Hippocampal formation (tissue), 2 donors: ENCODE measurements around the gene OR7A10.
A peak's percentile ranks its signal among the peaks of the same experiment; 100 is the strongest.

Experiments
- DNase-seq, 2 donors: peaks; one replicate each; lab custom pipeline; 2025; lab: John Stamatoyannopoulos, UW

The OR7A10 gene

DNA sequence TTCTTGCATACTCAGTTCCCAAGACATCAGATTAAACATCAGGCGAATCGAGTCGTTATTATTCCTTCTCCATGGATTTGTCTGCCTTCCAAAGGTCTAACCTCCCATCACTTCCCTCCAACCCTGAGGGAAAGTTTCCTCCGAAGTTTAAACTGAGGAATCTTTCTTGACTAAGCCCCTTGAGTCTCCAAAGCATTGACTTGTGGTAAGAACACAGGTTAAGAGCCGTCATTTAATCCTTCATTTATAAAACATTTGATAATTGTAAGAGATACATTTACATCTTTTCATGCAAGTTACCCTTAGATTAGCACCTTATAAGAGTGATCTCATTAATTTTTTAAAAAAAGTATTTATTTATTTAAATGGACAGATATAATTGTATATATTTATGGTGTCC, at the start of gene OR7A10:
OR7A10 (minus strand) TSS at position 101 of the 400 bp plus-strand sequence. CDS start 7,045 bp downstream, outside the sequence.
- DNase-seq = no peak

DNA sequence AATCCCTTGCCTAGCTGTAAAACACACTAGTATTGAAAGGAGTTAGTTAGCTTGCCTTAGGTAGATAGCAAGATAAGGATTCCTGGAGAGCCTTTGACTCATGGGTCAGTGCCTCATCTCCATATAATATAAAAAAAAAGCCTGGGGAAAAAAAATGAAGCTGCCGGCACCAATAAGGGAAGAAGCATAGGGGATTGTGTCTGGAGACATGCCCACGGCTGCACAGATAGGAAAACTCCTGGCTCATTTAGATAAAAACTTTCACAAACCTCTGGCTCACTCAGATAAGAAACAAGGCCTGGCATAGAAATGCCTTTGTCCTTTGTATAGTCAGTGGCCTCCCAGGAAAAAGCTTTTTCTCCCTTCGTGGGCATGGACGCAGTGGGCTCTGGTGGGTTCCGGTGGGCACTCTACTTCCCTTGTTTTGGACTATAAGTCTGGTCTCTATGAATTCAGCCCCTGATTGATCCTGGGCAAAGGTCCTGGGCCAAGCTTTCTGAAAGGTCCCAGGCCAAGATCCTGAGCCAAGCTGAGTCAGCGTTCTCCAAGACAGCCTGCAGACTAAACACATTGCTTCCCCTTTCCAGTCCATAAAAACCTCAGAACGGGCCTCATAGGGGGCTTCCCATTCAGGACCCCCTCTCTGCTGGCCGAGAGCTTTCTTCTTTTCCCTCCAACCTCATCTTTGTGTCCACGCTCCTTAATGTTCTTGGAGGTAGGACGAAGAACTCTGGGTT, 42.1 kb upstream of the OR7A10 start:
- DNase-seq = no peak

DNA sequence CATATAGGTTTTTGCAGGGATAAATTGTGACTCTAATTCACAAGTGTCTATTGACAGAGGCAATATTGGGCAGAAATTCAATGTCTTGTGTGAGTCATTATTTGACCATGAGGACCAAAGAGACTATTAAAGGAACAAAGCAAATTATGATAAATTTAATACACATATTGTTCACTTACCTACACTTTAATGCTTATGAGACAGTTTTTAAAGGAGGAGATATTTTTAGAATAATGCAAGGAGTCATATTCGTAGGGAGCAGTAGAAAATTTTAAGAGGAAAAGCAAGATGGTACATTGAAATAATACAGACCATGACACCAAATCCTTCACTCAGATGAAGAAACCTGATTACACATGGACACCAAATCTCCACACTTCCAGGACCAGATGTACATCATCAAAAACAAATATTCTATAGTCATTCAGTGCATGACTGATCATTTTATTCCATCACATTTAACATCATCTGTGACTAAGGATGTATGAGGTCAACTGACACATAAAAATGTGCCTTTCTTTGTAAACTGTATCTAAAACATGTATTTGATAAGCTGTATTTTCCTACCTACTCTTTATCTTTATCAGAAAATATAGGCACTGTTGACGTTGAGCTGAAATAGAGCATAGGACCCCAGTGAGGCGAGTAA, 41.4 kb upstream of the OR7A10 start:
- no peak for DNase-seq

DNA sequence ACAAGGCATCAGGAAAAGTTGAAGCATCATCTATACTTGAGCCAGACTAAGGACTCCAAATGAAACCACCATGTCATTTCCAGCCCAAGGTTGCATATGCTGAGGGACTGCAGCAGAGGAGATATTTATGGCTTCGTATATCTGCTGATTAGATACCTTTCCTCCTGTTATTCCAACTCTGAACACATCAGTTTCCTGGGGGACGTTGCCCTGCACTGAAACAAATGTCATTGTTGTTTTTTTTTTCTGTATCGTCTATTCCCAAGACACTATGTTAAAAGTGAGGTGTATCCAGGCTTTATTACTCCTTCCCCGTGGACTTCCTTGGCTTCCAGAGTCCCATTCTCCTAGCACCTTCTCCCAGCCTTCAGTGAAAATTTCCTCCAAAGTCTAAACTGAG, 37.3 kb upstream of the OR7A10 start, which contains the start of gene OR7A17:
OR7A17 (minus strand) TSS at position 101 of the 400 bp plus-strand sequence. CDS start 4,777 bp downstream, outside the sequence.
- no peak for DNase-seq

DNA sequence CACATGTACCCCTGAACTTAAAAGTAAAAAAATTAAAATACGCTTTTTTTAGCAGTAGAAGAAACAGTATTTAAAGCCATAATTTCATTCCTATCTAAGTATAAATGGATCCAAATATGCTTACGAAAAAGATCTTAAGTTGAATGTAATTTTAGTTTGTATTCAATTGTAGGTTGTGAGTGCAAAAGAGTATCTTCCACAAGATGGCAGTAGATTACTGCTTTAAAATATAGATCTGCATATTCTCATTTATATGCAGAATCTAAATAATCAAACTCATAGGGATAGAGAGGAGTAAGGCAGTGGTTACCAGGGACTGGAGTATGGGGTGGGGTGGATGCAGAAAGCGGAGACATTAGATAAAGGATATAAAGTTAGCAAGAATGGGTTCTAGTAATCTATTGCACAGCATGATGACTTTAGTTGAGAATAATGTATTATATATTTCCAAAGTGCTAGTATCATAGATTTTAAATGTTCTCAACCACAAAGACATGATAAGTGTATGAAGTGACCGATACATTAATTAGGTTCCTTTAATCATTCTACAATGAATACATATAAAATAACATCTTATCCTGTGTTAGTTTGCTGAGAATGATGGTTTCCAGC, 23.0 kb upstream of the OR7A10 start:
- DNase-seq = peak in 1 of 2 donors; percentile 34

DNA sequence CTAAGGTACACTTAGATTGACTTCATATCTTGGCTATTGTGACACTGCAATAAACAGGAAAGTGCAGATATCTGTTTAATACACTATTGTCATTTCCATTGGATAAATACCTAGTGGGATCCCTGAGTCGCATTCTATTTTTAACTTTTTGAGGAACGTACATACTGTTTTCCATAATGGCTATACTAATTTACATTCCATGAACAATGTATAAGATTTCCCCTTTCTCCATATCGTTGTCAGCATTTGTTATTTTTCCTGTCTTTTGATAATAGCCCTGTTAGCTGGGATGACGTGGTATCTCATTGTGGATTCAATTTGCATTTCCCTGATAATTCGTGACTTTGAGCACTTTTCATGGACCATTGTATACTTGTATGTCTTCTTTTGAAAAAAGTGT, 19.8 kb upstream of the OR7A10 start:
- no peak for DNase-seq

DNA sequence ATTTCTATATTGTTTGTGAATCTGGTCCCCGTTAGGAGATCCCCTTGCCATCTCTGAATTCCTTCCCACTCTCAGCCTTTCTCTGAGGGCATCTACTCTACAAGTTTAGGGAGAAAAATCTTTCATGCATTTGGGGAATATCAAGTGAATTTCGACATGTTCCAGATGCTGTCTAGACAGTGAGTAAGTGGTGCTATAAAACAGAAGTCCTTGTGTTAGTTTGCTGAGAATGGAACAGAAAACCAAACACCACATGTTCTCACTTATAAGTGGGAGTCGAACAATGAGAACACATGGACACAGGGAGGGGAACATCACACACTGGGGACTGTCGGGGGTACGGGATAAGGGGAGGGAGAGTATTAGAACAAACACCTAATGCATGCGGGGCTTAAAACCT, 5.1 kb downstream of the OR7A10 start:
- no peak for DNase-seq

DNA sequence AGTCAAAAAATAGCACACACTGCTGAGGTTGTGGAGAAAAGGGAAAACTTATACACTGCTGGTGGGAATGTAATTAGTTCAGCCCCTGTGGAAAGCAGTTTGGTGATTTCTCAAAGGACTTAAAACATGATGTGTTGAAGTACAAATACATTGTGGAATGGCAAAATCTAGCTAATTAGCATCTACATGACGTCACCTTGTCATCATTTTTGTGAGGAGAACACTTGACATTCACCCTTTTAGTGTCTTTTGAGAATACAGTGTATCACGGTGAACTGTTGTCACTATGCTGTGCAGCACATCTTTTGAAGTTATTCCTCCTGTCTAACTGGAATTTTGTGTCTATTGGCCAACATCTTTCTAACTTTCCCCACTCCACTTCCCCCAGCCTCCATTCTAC, 5.6 kb downstream of the OR7A10 start:
- no peak for DNase-seq

DNA sequence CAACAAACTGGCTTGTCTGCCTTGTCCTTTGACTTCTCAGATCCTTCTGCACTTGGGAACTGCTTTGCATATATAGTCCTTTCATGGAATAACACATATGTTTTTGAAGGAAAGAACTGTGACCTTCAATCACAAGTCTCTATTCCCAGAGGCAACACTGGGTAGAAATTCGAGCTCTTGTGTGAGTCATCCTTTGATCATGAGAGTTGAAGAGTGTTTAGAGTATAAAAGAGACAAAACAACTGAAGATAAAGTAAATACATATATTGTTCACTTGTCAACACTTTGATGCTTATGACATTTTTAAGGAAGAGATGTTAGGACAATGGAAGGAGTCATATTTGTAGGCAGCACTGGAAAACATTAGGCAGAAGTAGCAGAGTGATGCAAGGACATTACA, 8.5 kb downstream of the OR7A10 start:
- no peak for DNase-seq

DNA sequence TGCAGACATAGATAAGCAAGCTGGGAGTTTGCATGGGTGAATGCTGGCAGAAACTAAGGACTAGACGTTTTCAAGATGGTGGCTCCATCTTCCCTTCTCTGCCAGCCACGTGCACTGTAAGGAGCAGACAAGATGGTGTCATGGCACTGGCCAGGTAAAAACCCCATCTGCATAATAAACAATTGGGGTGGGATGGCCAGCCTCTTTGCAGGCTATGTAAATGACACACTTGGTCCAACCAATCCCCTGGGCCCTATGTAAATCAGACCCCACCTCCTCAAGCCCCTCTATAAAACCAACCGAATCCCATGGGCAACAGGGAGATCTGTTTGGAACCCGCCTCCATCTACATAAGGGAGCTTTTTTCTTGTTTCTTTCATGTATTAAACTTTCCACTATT, 11.3 kb downstream of the OR7A10 start:
- no peak for DNase-seq

DNA sequence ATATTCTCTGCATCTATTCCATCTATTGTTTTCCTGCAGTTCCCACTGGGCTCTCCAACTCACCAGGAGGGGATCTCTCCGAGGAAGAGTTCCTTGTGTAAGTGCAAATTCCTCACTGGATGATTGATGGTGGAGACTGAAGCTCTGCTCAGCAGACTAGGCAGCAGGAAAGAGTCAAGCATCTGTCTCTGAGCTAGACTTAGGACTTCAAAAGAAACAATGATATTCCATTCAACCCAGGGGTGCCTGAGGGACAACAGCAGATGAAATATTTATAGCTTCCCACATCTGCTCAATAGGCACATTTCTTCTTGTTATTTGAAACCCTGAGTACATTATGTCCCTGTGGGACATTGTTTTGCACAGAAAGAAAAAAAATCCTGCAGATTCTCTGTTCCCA, 13.7 kb downstream of the OR7A10 start, which contains the start of the genes OR7A5 and OR7C1:
OR7A5 (minus strand) TSS at position 175 of the 400 bp plus-strand sequence. CDS start 6,944 bp downstream, outside the sequence.
OR7C1 (minus strand) TSS at position 175 of the 400 bp plus-strand sequence. CDS start 35,049 bp downstream, outside the sequence.
- peak; percentile 2 to 62 for DNase-seq

DNA sequence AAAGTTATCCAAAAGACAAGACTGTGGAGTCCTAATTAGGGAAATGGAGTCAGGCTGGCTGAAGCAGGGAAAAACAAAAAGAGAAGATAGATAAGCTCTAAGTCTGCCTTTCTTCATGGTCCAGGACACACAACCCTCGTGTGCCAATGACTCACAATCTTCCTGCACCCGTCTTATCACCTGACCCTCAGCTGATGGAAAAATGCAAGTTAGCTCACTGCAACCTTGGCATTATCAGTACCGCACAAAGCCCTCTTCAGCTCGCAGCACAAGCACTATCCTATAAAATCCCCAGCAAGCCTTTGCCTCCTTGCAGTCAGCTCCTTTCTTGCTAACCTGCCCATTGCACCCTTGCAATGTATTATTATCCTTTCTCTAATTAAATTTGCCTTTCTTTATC, 18.0 kb downstream of the OR7A10 start:
- no peak for DNase-seq

DNA sequence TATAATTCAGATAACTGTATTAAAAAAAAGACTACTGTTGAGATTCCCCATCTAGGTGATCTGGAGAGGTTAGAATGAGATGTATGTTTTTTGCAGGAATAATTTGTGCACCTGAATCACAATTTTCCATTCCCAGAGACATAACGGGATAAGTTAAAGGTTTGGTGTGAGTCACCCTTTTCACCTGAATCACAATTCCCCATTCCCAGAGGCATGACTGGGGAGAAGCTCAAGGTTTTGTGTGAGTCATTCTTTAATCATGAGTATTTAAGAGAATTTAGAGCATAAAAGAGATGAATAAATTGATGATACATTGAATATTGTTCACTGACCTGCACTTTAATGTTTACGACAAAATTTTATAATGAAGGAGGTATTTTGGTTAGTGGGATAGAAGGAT, 22.7 kb downstream of the OR7A10 start:
- no peak for DNase-seq

DNA sequence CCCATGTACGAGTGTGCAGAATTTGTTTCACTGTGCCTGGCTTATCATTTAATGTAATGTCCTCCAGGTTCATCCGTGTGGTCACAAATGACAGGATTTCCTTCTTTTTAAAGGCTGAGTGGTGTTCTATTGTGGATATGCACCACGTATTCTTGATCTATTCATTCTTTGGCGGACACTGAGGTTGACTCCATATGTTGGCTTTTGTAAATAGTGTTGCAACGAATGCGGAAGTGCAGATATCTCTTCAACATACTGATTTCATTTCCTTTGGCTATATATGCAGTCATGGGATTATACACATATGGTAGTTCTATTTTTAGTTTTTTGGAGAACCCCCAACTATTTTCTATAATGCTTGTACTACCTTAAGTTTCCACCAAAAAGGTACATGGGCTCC, 26.8 kb downstream of the OR7A10 start:
- no peak for DNase-seq

DNA sequence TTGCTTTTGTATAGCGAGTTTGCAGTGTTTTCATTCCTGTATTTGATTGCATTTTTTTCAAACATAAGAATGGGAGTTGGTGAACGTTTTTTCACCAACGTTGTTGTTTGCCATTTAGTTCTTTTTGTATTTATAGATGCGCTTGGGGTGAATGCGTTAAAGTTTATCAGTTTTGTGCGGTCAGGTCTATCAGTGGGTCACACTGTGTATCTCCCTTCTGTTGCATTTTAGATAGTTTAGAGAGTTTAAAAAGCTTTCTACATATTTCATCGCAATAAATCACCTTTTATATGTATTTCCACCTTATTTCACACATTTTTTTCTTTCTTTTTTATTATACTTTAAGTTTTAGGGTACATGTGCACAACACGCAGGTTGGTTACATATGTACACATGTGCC, 30.1 kb downstream of the OR7A10 start:
- DNase-seq = no peak

DNA sequence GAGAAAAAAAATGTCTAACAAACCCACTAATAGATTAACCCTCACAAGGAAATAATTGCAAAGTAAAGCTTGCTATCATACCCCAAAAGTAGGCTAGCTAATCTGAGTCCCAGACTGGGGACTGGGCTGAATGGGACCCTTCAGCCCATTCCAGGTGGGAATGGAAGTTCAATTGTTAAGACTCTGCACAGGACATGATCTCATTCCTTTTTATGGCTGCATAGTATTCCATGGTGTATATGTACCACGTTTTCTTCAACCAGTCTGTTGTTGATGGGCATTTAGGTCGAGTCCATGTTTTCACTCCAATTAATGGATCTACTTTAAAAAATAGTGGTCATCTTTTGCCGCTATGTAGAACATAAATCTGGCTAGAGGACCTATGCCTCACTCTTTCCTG, 31.7 kb downstream of the OR7A10 start:
- no peak for DNase-seq

DNA sequence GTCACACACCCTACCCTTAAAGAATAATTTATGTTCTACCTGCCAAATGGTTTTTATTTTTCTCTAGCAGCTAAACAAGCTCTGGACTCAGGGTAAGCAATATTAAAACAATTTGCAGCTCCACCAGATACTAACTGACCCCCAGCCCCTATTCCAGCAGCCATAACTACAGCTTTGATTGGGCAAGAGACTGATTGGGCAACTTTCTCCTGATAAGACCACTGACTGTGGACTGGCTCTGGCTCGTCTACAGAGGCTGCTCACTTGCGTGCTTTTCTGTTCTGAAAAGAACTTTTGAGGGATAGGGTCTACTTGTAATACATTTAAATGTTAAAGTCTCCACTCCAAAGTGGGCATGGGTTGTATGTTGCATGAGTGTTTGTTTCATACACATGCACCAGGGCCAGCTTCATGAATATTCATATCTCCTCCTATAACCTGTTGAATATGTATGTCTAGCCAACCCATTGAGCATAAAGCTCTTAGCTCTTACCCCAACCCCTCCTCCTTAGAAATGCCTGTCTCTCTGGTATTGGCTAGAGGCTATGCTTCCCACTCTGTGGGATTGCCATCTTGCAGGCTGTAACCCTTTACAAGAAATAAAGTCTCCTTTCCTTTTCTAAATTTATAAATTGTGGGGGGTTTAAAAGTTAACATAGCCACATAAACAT, 33.6 kb downstream of the OR7A10 start:
- DNase-seq = no peak

DNA sequence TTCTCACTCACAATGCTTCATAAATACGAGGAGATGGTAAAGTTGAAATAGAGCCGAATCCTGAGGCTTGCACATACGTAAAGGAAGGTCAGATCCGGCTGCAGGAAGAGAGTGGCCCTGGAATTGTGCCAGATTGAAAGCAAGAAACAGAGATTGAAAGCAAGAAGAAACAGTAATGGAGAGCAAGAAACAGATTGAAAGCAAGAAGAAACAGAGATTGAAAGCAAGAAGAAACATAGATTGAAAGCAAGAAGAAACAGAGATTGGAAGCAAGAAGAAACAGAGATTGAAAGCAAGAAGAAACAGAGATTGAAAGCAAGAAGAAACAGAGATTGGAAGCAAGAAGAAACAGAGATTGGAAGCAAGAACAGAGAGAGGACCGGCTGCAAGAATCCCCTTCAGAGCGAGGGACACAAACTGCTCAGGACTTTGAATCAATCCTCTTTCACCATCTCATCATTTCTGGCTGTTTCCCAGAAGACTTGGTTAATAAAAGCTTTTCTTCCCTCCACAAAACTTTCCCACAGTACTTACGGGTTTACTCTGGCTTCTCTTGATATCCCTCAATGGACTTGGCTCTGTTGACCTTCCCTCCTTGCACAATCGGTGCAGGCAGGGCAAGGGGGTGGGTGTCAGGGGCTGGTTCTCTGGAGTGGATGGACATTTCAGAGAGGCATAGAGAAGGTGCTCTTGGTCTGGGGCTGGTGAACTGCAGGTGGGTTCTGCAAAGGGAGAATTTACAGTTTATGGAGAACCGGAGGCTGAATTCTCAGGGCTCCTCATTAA, 39.3 kb downstream of the OR7A10 start:
- no peak for DNase-seq

DNA sequence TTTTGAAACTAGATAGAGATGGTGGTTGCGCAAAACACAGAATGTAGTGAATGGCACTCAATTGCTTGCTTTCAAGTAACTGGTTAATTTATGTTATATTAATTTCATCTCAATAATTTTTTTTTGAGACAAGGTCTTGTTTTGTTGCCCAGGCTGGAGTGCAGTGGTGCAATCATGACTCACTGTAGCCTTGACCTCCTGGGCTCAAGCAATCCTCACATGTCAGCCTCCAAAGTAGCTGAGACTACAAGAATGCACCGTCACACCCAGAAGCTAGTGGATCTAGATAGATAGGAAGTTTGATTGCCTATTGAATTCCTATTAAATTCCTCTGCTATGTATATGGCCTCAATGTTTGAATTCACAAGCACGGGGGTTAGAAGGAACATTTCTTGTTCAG, 44.0 kb downstream of the OR7A10 start:
- no peak for DNase-seq

DNA sequence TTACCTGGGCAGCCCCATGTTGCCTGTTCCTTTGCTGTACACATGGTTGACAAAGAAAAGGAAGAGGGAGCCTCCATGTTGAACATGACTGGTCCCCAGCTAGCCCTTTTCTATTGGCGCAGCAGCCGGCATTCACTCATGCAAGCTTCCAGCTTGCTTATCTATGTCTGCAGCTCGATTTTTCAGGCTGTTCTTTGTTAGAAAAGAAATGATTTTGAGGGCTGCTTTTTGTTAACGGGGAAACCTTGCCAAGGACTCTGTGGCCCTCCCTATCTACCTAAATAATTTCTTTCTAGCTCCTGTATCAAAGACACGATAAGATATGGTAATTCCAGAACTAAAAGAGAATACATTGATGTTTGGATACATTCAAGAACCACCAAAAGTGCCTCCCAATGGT, 50.0 kb downstream of the OR7A10 start:
- DNase-seq = no peak

DNA sequence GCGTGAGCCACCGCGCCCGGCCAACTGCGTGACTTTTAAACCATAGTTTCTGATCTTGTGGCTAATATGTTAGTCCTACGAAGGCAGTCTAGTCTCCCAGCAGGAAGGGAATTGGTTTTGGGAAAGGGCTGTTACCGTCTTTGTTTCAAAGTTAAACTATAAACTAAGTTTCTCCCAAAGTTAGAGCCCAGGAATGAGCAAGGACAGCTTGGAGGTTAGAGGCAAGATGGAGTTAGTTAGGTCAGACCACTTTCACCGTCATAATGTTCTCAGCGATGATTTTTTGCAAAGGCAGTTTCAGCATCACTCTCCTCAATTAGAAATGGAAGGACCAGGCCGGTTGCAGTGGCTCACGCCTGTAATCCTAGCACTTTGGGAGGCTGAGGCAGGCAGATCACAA, 52.7 kb downstream of the OR7A10 start:
- no peak for DNase-seq
